Ectodermal cell (in vitro differentiated cells): ENCODE results near the gene ZBTB7C.

Experiments
- H3K27ac ChIP-seq: 2 replicates; pipeline ENCODE4 v1.7.0; 2013; ENCODE audit warnings: mild to moderate bottlenecking, low read depth, low read length; ENCODE audit not compliant: insufficient read depth, poor library complexity, severe bottlenecking
- H3K27me3 ChIP-seq: 2 replicates; pipeline ENCODE4 v1.7.0; 2013; ENCODE audit warnings: mild to moderate bottlenecking, low read length; ENCODE audit not compliant: insufficient read depth, control insufficient read depth, poor library complexity, severe bottlenecking
- H3K36me3 ChIP-seq: one replicate; pipeline ENCODE4 v1.7.0; 2013; ENCODE audit warnings: low read length; ENCODE audit not compliant: control insufficient read depth, insufficient read depth
- H3K4me1 ChIP-seq: one replicate; pipeline ENCODE4 v1.7.0; 2013; ENCODE audit warnings: low read length; ENCODE audit not compliant: control insufficient read depth, insufficient read depth
- H3K4me3 ChIP-seq: 2 replicates; pipeline ENCODE4 v1.7.0; 2013; ENCODE audit warnings: low read depth, low read length, control low read depth; ENCODE audit not compliant: insufficient read depth
- H3K9me3 ChIP-seq: 2 replicates; pipeline ENCODE4 v1.7.0; 2013; ENCODE audit warnings: mild to moderate bottlenecking, low read length, moderate library complexity; ENCODE audit not compliant: control insufficient read depth
- WGBS, 2 experiments: methylation state at CpG; one replicate each; pipeline ENCODE4 v1.1.7; 2013; ENCODE audit warnings: missing lambda C conversion rate in 2 of 2; 5-methylcytosine and 5-hydroxymethylcytosine counted together

The ZBTB7C gene

GRCh38 chr18:48199399-48199798 lies 209.8 kb downstream of the ZBTB7C start:
- no peak overlapping the region for H3K4me3 ChIP-seq
- no peak overlapping the region for H3K27ac ChIP-seq
- H3K4me1 ChIP-seq = no peaks in the 10 kb centered on the region
- H3K36me3 ChIP-seq = no peaks in the 10 kb centered on the region
- H3K27me3 ChIP-seq = no peaks in the 10 kb centered on the region
- 67 to 82% methylated on average over 1 to 3 of the region's 3 CpGs for WGBS, 2 experiments
- H3K9me3 ChIP-seq = no peaks in the 10 kb centered on the region

- Histone ChIP-seq H3K4me1 (no peaks in the 10 kb centered on the region), H3K4me3 (no peak overlapping the region), H3K27me3 (no peaks in the 10 kb centered on the region), H3K36me3 (no peaks in the 10 kb centered on the region), H3K9me3 (no peaks in the 10 kb centered on the region), H3K27ac (no peak overlapping the region)
- WGBS, 2 experiments = 90 to 92% methylated on average over 2 of the region's 2 CpGs
Measured at GRCh38 chr18:48197819-48198218, 211.4 kb downstream of the ZBTB7C start.

GRCh38 chr18:48195787-48196186 lies 213.4 kb downstream of the ZBTB7C start:
- Histone ChIP-seq H3K36me3 (no peaks in the 10 kb centered on the region), H3K9me3 (no peaks in the 10 kb centered on the region)

DNA sequence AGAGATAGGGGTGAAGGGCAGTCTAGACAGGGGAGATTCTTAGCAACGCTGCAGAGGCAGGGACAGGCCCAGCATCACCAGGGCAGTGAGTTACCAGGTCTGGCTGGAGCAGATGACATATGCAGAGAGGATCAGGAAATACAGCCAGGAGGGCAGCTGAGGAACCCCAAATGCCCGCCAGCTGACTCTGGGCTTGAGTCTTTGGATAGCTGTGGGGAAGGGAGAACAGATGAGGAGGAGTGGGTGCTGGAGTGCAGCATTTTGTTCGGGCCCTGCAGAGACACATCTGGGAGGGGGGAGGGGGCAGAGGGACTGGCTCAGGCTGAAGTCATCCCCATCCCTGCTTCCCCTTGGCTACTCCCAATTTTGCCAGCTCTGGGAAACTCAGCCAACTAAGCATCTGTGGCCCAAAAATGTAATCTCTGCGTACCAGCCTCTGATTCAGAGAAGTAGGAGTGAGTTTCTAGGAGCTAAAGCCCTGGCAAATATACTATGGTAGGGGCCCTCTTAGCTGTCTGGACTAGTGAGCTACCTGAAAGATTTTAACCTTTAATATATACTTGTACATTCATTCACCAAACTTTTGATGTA lies 214.5 kb downstream of the ZBTB7C start:
- no peaks in the 10 kb centered on the region for H3K9me3 ChIP-seq
- H3K4me1 ChIP-seq = no peaks in the 10 kb centered on the region
- H3K36me3 ChIP-seq = no peaks in the 10 kb centered on the region
- 89 to 90% methylated on average over 4 of the region's 4 CpGs for WGBS, 2 experiments
- H3K27ac ChIP-seq = no peak overlapping the region
- no peak overlapping the region for H3K4me3 ChIP-seq
- H3K27me3 ChIP-seq = no peaks in the 10 kb centered on the region

More at GRCh38 chr18:48195787-48196186, 213.4 kb downstream of the ZBTB7C start:
- Histone ChIP-seq H3K4me1 (no peaks in the 10 kb centered on the region), H3K27ac (no peak overlapping the region), H3K27me3 (no peaks in the 10 kb centered on the region), H3K4me3 (no peak overlapping the region)

DNA sequence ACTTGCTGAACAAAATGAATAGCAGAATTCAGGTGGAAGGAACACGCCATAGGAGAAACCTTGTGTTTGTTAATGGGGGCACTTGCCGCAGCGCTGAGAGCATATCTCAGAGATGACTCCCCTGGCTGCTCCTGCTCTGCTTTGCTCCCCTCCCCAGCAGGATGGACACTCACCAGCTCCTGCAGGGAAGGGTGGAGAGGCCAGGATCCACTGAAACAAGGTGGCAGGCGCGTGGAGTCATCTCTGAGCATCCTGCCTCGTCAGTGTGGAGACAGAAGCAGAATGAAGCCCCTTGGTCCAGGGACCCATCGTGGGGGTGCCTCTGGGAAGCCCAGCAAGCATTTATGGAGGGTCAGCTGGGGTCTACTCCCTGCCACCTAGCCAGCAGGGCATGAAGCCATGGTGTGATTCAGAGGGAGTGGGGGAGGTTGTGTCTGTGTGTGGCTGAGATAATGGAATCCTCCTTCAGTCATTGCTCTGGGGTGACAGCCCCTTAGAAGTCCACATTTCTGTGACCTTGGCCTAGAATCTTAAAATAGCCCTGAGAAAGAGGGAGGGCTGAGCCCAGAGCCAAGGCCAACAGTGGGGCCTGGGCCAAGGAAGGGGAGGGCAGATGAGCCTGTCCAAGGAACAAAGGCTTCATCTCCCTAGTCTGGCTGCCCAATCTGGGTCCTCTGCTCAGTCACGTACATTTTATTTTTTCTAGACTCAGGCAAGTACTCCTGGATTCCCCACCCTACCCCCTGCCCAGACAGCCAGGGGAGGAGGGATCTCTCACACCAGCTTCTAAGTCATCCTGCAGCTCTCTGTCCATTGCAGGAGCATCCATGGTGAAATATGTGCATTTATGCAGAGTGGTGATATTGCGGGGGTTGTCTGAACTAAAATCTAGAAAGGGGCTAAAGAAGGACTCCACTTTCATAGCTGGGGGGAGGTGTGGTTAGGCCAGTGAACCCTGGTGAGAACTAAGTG lies 215.4 kb downstream of the ZBTB7C start:
- H3K27me3 ChIP-seq = no peaks in the 10 kb centered on the region
- no peaks in the 10 kb centered on the region for H3K9me3 ChIP-seq
- H3K36me3 ChIP-seq = no peaks in the 10 kb centered on the region
- H3K4me1 ChIP-seq = no peaks in the 10 kb centered on the region
- H3K4me3 ChIP-seq = no peak overlapping the region
- WGBS, 2 experiments = 90 to 92% methylated on average over 9 of the region's 9 CpGs
- H3K27ac ChIP-seq = no peak overlapping the region

- 90 to 93% methylated on average over 7 of the region's 8 CpGs for WGBS, 2 experiments
- H3K4me1 ChIP-seq = no peaks in the 10 kb centered on the region
- H3K4me3 ChIP-seq = no peak overlapping the region
- H3K9me3 ChIP-seq = no peaks in the 10 kb centered on the region
- no peaks in the 10 kb centered on the region for H3K36me3 ChIP-seq
- H3K27ac ChIP-seq = no peak overlapping the region
- H3K27me3 ChIP-seq = no peaks in the 10 kb centered on the region
Measured at GRCh38 chr18:48192542-48192941, 216.6 kb downstream of the ZBTB7C start.

DNA sequence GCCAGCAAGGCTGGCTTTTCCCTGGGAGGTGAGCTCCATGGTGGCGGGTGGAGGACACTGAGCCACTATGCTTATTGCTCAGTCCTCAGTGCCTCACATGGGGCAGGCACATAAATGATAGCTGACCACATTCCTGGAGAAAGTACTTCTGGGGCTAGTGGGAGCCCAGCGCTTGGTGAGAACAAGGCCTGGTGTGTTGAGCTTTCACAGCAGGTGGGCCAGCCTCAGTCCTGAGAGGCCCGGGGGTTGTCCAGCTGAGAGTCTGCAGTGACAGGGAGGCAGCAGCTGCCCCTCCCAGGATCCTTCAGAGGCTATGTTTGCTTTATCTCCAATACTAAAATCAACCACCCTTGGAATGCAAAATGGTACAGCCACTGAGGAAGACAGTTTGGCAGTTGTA lies 217.7 kb downstream of the ZBTB7C start:
- Histone ChIP-seq H3K4me3 (no peak overlapping the region), H3K9me3 (no peaks in the 10 kb centered on the region), H3K4me1 (peaks cover 2% of the 10 kb centered on the region), H3K27ac (no peak overlapping the region), H3K27me3 (no peaks in the 10 kb centered on the region), H3K36me3 (no peaks in the 10 kb centered on the region)
- 53 to 62% methylated on average over 3 of the region's 3 CpGs for WGBS, 2 experiments

- WGBS, 2 experiments = 86 to 87% methylated on average over 7 of the region's 7 CpGs
- no peaks in the 10 kb centered on the region for H3K27me3 ChIP-seq
- peaks cover 7% of the 10 kb centered on the region for H3K4me1 ChIP-seq
- H3K36me3 ChIP-seq = no peaks in the 10 kb centered on the region
- H3K4me3 ChIP-seq = no peak overlapping the region
- H3K9me3 ChIP-seq = no peaks in the 10 kb centered on the region
- no peak overlapping the region for H3K27ac ChIP-seq
Measured at GRCh38 chr18:48190994-48191393, 218.2 kb downstream of the ZBTB7C start.

DNA sequence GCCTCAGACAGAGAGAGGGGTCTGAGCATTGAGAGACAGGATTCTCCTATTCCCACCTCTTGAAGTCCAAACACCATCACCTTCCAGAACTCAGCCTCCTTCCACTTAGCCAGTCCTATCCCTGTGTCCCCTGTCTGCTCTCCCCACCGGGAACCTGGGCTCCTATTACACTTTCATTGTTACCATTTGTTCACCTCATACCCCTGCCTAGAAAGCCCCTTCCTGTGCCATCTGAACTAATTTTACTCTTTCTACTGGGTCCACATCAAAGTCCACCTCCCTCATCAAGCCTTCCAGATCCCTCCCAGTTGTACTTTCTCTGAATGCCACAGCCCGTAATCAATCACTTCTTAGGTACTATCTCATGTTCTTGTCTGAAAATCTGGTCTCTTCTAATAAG lies 220.6 kb downstream of the ZBTB7C start:
- Histone ChIP-seq H3K4me1 (peaks cover 14% of the 10 kb centered on the region), H3K27me3 (no peaks in the 10 kb centered on the region), H3K36me3 (no peaks in the 10 kb centered on the region), H3K9me3 (no peaks in the 10 kb centered on the region), H3K4me3 (no peak overlapping the region), H3K27ac (no peak overlapping the region)
- 93 to 97% methylated on average over 2 of the region's 2 CpGs for WGBS, 2 experiments

GRCh38 chr18:48186861-48187260 lies 222.3 kb downstream of the ZBTB7C start:
- peaks cover 14% of the 10 kb centered on the region for H3K4me1 ChIP-seq
- no peak overlapping the region for H3K27ac ChIP-seq
- no peaks in the 10 kb centered on the region for H3K36me3 ChIP-seq
- 87 to 89% methylated on average over 6 of the region's 6 CpGs for WGBS, 2 experiments
- no peaks in the 10 kb centered on the region for H3K27me3 ChIP-seq
- no peaks in the 10 kb centered on the region for H3K9me3 ChIP-seq
- H3K4me3 ChIP-seq = no peak overlapping the region
